Stimulated activated CD4-positive, alpha-beta T cell treated with anti-CD3 and anti-CD28 coated beads, Interleukin-2, amount 100 ng/mL, for 48 hours (primary cell): ENCODE results near the gene CCDC83.
A peak's percentile ranks its signal among the peaks of the same experiment; 100 is the strongest.
"Not testable (repeated sequence)": the region's sequence is repeated elsewhere in the genome, so short reads cannot be mapped to it uniquely, and the experiment has no call there.

Source experiments
- DNase-seq, 2 donors: peaks; one replicate each; pipeline ENCODE4 v3.0.0-alpha.2; 2020

Gene CCDC83

DNA sequence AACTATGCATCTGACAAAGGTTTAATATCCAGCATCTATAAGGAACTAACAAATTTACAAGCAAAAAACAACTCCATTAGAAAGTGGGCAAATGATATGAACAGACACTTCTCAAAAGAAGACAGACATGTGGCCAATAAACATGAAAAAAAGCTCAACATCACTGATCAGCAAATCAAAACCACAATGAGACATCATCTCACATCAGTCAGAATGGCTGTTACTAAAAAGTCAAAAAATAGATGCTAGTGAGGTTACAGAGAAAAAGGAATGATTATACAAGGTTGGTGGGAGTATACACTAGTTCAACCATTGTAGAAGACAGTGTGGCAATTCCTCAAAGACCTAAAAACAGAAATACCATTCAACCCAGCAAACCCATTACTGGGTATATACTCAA, 14.3 kb upstream of the CCDC83 start:
- DNase-seq = not testable (repeated sequence)

DNA sequence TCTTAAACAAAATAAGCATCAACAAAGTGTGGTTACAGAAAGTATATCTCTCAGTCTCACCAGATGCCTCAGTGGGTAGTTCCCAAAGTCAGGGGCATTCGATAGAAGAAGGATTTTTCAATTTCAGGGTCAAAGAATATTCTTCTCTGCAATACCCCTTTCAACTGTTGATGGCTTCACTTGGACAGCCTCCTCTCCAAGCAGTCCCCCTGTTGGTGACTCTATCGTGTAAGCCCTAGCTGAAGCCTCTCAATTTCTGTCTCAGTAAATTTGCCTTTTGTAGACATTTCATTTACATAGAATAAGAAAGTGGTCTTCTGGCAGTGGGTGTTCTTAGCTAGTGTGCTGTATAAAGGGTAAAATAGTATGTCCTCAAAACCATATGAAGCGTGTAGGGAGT, 11.3 kb upstream of the CCDC83 start:
- DNase-seq = no peak

DNA sequence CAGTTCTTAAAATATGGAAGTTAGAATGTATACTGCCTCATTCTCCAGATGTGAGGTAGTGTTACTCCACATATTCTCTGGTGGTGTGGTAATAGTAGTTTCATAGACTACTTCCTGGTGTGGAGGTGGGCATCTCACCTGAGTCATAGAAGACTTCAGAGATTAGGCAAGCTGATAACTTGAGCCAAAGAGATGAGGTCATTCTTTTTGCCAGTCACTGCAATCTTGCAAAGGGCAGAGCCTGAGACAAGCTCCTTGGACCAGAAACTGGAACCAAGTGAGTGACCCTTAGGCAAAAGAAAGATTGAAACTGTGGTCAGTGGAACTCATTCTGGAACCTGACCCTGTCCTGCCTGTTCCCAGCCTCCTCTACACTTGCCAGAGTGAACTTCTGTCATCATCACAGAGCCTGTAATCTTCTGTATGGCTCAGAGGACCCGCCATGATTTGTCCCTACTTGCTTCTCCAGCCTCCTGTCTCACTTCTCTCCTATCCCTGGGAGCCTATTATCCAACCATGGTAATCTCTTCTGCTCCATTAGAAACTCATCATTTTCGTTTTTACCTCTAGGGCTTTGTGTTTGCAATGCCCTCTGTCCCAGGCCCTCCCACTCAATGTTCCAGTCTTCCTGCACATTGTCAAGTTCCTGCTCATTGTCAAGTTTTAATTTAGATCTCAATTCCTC, 10.6 kb upstream of the CCDC83 start:
- no peak for DNase-seq

GRCh38 chr11:85845124-85845631, 10.0 kb upstream of the CCDC83 start:
- no peak for DNase-seq

- no peak for DNase-seq
Observed at GRCh38 chr11:85847436-85847835, 7.7 kb upstream of the CCDC83 start.

- DNase-seq = no peak
Observed at GRCh38 chr11:85848006-85848405, 7.2 kb upstream of the CCDC83 start.

DNA sequence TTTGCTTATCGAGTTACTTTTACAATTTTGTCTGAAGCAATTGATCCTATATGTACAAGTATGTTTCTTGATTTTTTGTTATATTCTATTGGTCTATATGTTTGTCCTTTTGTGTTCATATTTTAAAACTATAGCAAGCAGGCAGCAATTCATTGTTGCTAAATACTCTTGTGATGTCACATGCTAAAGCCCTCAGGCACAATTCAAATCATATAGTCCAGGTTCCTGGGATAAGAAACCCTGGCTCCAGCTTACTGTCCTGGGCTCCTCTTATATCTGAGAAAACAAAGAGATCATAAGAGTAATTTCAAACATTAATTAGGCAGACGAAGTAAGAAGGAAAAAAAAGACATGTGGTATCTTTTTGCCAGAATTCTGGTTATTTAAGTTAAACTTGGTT, 6.6 kb upstream of the CCDC83 start:
- no peak for DNase-seq

GRCh38 chr11:85852754-85853153, 2.4 kb upstream of the CCDC83 start:
- not testable (repeated sequence) for DNase-seq

DNA sequence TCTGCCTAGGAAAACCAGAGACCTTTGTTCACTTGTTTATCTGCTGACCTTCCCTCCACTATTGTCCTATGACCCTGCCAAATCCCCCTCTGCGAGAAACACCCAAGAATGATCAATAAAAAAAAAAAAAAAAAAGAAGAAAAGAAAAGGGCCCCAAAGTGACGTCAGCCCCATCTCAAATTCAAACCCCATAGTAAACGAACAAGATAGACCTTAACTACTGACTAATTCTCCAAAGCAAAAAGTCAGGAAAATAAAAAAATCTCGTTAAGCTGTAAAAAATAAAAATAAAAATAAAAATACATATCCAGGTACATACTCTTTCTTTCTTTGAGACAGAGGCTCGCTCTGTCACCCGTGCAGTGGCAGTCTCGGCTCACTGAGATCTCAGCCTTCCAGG, 1.6 kb upstream of the CCDC83 start:
- not testable (repeated sequence) for DNase-seq

DNA sequence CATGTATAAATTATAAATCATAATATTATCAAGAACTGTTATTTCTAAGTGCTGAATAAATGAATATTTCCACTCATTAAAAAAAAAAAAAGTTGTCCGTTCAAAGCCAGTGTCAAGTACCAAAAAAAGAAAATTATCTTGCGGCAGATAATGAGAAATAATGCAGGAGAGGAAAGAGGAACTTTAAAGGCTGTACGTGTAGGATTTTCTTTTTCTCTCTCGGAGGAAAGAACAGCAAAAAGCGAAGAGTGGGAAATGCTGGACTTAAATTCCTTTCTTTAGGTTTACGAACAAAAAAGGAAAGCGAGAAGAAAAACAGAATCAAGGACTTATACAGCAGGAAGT, 999 bp upstream of the CCDC83 start:
- no peak for DNase-seq

DNA sequence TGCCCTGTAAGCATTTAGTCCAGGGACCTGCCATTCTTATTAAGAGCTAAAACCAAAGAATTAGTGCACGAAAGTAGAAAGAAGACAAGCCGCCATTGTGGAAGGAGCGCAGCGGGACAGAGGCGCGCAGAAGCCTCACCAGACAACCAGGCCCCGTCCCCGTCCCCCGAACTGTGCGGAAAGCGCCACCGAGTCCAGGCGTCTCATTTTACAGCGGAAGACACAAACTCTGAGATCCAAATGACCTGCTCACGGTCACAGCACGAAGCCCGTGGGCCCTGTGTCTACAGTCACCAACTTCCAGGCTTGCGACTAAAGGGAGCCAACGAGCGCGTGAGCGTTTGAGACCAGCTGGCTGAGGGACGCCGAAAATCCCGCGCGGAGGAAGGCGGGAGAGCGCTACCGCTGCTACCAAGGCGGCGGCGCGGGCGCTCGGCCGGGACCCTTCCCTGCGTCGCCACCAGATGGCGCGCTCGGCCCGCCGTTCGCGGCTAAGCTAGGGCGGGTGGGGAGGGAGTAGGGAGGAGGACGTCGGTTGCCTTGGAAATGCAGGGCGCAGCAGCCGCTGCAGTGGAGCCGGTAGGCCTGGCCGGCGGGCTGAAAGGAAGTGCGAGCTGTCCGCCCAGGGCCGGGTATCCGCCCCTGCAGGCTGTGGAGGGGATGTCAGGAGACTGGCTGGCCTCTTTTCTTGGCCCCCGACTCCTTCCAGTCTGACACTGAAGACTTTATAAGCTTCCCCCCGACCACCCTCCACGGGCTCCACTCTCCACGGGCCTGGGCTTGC, 434 bp upstream of the CCDC83 start:
- DNase-seq = peak; percentile 93 to 96

DNA sequence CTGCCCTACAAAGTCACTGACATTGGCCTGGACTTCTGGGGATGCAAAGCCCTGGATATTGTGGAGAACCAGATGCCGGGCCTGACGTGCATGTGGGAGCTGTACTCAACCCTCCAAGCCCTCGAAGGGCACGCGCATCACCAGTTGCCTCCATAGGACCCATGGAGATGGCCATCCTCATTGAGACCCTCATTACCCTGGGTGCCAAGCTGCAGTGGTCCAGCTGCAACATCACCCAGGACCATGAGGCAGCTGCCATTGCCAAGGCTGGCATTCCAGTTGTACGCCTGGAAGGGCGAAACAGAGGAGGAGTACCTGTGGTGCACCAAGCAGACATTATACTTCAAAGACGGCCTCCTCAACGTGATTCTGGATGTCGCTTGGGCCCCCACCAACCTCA, 1.9 kb downstream of the CCDC83 start:
- DNase-seq = no peak

GRCh38 chr11:85859541-85859940, 4.4 kb downstream of the CCDC83 start:
- not testable (repeated sequence) for DNase-seq

- no peak for DNase-seq
Observed at GRCh38 chr11:85863855-85864254, 8.7 kb downstream of the CCDC83 start.

- DNase-seq = no peak
Observed at GRCh38 chr11:85866137-85866827, 11.1 kb downstream of the CCDC83 start.

DNA sequence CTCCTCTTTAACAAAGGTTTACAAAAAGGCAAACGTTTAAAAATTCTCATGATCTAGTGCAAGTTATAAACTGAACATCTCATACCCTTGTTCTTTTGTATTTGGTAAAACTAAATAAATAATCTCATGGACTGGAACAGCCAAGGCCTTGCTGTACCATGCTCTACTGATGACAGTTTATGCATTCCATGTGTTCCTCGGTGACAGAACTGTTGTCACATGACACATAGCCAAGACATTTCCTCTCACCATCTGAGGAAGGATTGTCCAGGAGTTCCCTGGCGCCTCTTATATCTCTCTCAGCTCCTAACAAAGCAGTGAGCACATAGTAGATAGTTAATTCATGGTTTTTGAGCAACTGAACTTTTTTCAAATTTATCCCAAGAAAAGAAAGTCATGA, 12.6 kb downstream of the CCDC83 start:
- no peak for DNase-seq

GRCh38 chr11:85869781-85870180, 14.6 kb downstream of the CCDC83 start:
- no peak for DNase-seq

DNA sequence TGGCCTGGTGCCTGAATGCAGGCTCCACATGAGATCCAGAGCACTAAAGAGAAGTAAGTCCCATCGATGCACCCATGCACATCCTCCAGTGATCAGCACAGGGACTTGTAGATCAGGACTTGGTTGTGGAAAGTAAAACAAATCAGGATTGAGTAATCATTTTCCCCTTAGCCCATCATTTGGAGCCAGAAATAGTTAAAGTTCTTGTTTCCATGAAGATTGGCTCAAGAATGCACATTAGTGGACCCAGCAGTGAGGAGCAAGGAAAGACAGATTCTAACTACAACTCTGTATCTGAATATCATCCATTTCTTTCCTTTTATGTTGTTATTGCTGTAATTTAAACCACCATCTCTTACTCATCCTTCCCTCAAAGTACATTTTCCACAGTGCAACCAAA, 19.1 kb downstream of the CCDC83 start:
- DNase-seq = no peak

DNA sequence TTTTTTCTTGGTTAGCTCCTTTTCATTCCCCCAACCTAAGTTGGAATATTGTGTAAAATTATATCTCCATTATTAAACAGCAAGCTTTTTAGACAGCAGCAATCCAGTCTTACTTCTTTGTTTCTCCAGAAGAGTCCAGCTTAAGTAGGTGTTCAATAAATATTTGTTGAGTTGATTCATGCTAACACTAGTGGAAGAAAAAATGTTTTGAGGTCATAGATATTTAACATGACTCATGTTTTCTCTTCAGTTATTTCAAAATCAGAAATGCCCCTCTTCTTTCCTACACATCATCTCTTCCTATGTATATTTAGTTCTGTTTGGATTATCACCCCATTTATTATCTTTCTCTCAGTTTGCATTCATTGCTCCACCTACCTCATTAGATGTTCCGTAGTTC, 20.3 kb downstream of the CCDC83 start:
- DNase-seq = no peak

DNA sequence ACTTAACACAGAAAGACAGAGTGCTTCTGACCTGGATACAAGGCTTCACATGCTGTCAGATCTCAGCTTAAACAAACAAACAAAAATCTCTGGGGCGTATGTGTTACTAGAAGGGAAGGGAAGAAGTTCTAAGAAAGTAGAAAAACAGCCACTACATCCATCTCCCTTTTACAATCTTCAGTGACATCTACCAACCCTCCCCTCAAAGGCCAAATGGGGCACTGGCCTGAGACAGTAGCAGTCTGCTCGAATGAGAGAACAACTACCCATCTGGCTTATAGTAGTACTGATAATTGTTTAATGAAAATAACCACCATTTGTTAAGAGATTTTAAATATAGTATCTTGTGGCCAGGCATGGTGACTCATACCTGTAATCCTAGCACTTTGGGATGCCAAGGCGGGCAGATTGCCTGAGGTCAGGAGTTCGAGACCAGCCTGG, 29.4 kb downstream of the CCDC83 start:
- no peak for DNase-seq

GRCh38 chr11:85886089-85887056, 31.2 kb downstream of the CCDC83 start:
- no peak for DNase-seq

- DNase-seq = no peak
Observed at GRCh38 chr11:85889108-85889507, 33.9 kb downstream of the CCDC83 start.
